ENCODE data around the gene RBM44.

DNA sequence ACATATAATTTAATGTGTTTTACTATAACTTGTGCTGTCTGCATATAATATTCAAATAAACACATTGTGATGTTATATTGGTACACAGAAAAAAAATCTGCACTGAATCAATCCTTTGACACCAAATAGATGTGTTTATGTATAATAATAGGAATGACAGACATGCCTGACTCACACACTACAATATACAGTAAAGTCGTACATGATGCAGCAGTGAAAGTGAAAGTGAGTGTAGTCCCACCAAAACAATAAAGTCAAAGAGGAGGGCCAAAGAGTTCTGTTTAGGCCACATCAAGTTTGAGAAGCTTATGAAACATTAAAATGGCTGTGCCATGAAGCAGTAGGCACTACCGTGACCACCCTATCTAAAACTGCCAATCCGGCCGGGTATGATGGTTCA is 8.2 kb upstream of the RBM44 start:
- TF ChIP-seq, protein P1, sequence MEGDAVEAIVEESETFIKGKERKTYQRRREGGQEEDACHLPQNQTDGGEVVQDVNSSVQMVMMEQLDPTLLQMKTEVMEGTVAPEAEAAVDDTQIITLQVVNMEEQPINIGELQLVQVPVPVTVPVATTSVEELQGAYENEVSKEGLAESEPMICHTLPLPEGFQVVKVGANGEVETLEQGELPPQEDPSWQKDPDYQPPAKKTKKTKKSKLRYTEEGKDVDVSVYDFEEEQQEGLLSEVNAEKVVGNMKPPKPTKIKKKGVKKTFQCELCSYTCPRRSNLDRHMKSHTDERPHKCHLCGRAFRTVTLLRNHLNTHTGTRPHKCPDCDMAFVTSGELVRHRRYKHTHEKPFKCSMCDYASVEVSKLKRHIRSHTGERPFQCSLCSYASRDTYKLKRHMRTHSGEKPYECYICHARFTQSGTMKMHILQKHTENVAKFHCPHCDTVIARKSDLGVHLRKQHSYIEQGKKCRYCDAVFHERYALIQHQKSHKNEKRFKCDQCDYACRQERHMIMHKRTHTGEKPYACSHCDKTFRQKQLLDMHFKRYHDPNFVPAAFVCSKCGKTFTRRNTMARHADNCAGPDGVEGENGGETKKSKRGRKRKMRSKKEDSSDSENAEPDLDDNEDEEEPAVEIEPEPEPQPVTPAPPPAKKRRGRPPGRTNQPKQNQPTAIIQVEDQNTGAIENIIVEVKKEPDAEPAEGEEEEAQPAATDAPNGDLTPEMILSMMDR (conservative IDR thresholded peaks at IDR 0.05) = no peak
- no peak for TF ChIP-seq EZH2 (IDR thresholded peaks at IDR 0.05; ENCODE audit: low read depth)

All from PC-9 (cell line).